Upper lobe of left lung (tissue), 4 donors: ENCODE measurements around the gene WNT8B.

Source experiments
- CTCF ChIP-seq, 6 experiments: fragments of 450-650 bp in 4 of 6; fragments of 200-600 bp in 2 of 6; sonication (generic) in 2 of 6; IDR thresholded peaks; one replicate each; pipeline ENCODE4 v1.5.1; 2016 to 2019; ENCODE audit warnings: antibody characterized with exemption in 6 of 6
- EP300 ChIP-seq, 4 donors: sonication (generic); formaldehyde crosslinking; IDR thresholded peaks; one replicate each; pipeline ENCODE4 v1.5.1; 2017; ENCODE audit warnings: antibody characterized with exemption in 4 of 4, control low read depth in 2 of 4
- POLR2A ChIP-seq, 4 donors: fragments of 450-650 bp; IDR thresholded peaks; one replicate each; pipeline ENCODE4 v1.5.1; 2016 to 2017; ENCODE audit warnings: antibody characterized with exemption in 4 of 4, mild to moderate bottlenecking in 2 of 4
- POLR2AphosphoS5 ChIP-seq, 2 donors: sonication (generic); formaldehyde crosslinking; IDR thresholded peaks; one replicate each; pipeline ENCODE4 v1.5.1; 2017; ENCODE audit warnings: antibody characterized with exemption in 2 of 2

- TF ChIP-seq CTCF (IDR thresholded peaks at IDR 0.05) (no peak), POLR2A (IDR thresholded peaks at IDR 0.05) (no peak), EP300 (IDR thresholded peaks at IDR 0.05) (no peak), POLR2AphosphoS5 (IDR thresholded peaks at IDR 0.05) (no peak)
Measured at GRCh38 chr10:100427374-100427773, 35.4 kb upstream of the WNT8B start.
